Thoracic aorta (tissue), 2 donors: ENCODE results near the gene USP36. TPM values are rescaled to one million over a fixed set of nuclear protein-coding genes. Genes with fewer than 3 reads are reported as not detected.

Experiments used
- ATAC-seq: fragments of 150-250 bp; one replicate; pipeline ENCODE4 v1.8.0; 2017; ENCODE audit warnings: low read depth; ENCODE audit not compliant: insufficient number of reproducible peaks, low FRiP score
- DNase-seq: peaks from one replicate; pipeline ENCODE4 v3.0.0-alpha.2; 2020; ENCODE audit warnings: low spot score
- H3K27ac ChIP-seq, 2 donors: fragments of 200-600 bp; sonication (generic); 1 replicate in 1 of 2; 2 replicates in 1 of 2; pipeline ENCODE4 v1.5.1; 2016; ENCODE audit warnings: mild to moderate bottlenecking in 2 of 2, moderate library complexity in 2 of 2
- H3K27me3 ChIP-seq: fragments of 200-600 bp; sonication (generic); replicated peaks from 2 replicates; pipeline ENCODE4 v1.6.0; 2016; ENCODE audit warnings: mild to moderate bottlenecking; ENCODE audit not compliant: insufficient read depth
- H3K36me3 ChIP-seq: fragments of 200-600 bp; sonication (generic); one replicate; pipeline ENCODE4 v1.5.1; 2016
- H3K4me1 ChIP-seq, 2 donors: fragments of 200-600 bp; sonication (generic); 1 replicate in 1 of 2; 2 replicates in 1 of 2; pipeline versions ENCODE4 v1.5.1 to v1.6.0; 2016; ENCODE audit warnings: low read depth in 2 of 2, mild to moderate bottlenecking in 1 of 2; ENCODE audit not compliant: control insufficient read depth in 1 of 2
- H3K4me3 ChIP-seq: fragments of 200-600 bp; sonication (generic); 2 replicates; pipeline ENCODE4 v1.5.1; 2016; ENCODE audit warnings: mild to moderate bottlenecking
- H3K9me3 ChIP-seq: fragments of 200-600 bp; sonication (generic); 2 replicates; pipeline ENCODE4 v1.5.1; 2016
- CTCF ChIP-seq: fragments of 200-600 bp; sonication (generic); IDR thresholded peaks from one replicate; pipeline ENCODE4 v1.5.1; 2019; ENCODE audit warnings: antibody characterized with exemption
- total RNA-seq, 2 donors: library from RNA; depleted of rRNA; stranded (reverse); fragments of >200 nt; gene quantifications; one replicate each; pipeline versions ENCODE4 v1.1.0 to v1.2.3, GENCODE V29; 2016

The USP36 gene
- total RNA-seq, 2 donors from 2014 or later: 40.3 to 95.9 TPM

GRCh38 chr17:78876094-78876597 lies 35.5 kb upstream of the USP36 start:
- ATAC-seq (no peak), DNase-seq (no peak)
- no peak for TF ChIP-seq CTCF
- Histone ChIP-seq H3K27ac (peak overlapping the region; percentile 6 to 59), H3K27me3 (no peaks in the 10 kb centered on the region), H3K4me3 (no peak overlapping the region), H3K4me1 (peaks cover 44 to 78% of the 10 kb centered on the region in 2 donors), H3K9me3 (no peaks in the 10 kb centered on the region), H3K36me3 (peaks cover 6% of the 10 kb centered on the region)

- H3K27ac ChIP-seq: peak overlapping the region; percentile 6 to 59
- H3K27me3 ChIP-seq: no peaks in the 10 kb centered on the region
- no peak for ATAC-seq
- no peak for DNase-seq
- peaks cover 41 to 71% of the 10 kb centered on the region in 2 donors for H3K4me1 ChIP-seq
- no peak overlapping the region for H3K4me3 ChIP-seq
- H3K9me3 ChIP-seq: no peaks in the 10 kb centered on the region
- peaks cover 12% of the 10 kb centered on the region for H3K36me3 ChIP-seq
- TF ChIP-seq CTCF: no peak
These were observed 34.9 kb upstream of the USP36 start for GRCh38 chr17:78875363-78876093.

DNA sequence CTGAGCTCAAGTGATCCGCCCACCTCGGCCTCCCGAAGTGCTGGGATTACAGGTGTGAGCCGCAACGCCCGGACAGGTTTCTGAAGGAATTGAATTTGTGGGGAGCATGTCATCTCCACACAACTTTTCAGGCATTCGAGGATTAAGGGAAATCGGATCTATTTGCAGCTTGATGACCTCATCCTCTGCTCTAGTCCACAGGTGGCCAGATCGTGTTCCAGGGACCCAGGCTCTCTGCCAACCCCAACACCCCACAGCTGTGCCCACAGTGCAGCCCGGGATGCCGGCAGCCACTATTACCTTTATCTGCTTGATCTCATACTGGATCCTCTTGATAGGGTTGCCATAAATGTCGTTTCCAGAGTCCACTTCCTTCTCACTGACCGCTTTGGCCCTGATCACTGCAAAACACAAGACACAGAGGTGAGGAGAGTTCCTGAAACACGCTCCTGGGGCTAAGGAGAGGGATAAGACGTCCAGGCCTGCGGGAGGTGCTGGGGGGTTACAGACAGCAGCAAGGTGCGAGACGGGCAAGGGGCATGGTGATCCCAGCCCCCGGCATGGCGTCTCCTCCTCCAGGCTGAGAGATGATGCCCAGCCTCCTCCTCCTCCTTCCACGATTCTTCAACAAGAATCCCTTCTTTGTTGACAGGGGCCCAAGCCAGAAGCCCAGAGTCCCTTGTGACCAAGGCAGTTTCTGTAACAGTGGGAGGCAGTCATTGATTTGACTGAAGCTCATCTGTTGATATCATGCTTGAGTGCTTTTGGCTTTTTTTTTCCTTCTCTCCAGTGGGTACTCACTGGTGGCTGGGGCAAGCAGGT lies 33.1 kb upstream of the USP36 start:
- H3K4me1 ChIP-seq: peaks cover 30 to 53% of the 10 kb centered on the region in 2 donors

GRCh38 chr17:78872486-78872885 lies 31.9 kb upstream of the USP36 start:
- ATAC-seq: no peak
- peaks cover 29% of the 10 kb centered on the region for H3K36me3 ChIP-seq
- peaks cover 28 to 46% of the 10 kb centered on the region in 2 donors for H3K4me1 ChIP-seq

More for the DNA sequence above, 33.1 kb upstream of the USP36 start:
- Histone ChIP-seq H3K9me3 (no peaks in the 10 kb centered on the region), H3K36me3 (peaks cover 27% of the 10 kb centered on the region), H3K27me3 (no peaks in the 10 kb centered on the region), H3K4me3 (no peak overlapping the region), H3K27ac (peak overlapping the region; percentile 9 to 59)
- DNase-seq (no peak), ATAC-seq (no peak)
- no peak for TF ChIP-seq CTCF

More at GRCh38 chr17:78872486-78872885, 31.9 kb upstream of the USP36 start:
- no peak for DNase-seq
- Histone ChIP-seq H3K27ac (peak overlapping the region in 1 of 2 donors; percentile 6), H3K27me3 (no peaks in the 10 kb centered on the region), H3K9me3 (no peaks in the 10 kb centered on the region), H3K4me3 (no peak overlapping the region)
- TF ChIP-seq CTCF: no peak
